DOHH2 (cell line): ENCODE data around the gene NKX3-2.
"Not testable (repeated sequence)": the region's sequence is repeated elsewhere in the genome, so short reads cannot be mapped to it uniquely, and the experiment has no call there.

Experiments
- CTCF ChIP-seq: fragments of 200-600 bp; sonication (generic); IDR thresholded peaks from one replicate; pipeline ENCODE4 v1.5.1; 2014; ENCODE audit warnings: antibody characterized with exemption, mild to moderate bottlenecking, low read depth, low read length; ENCODE audit not compliant: poor library complexity, severe bottlenecking
- EZH2phosphoT487 ChIP-seq: fragments of 200-600 bp; sonication (generic); IDR thresholded peaks from 2 replicates; pipeline ENCODE4 v1.6.1; 2017; ENCODE audit warnings: borderline replicate concordance, mild to moderate bottlenecking, antibody characterized with exemption, low read length, moderate library complexity, mixed read lengths

- not testable (repeated sequence) for TF ChIP-seq CTCF, EZH2phosphoT487
Measured at GRCh38 chr4:13560111-13560510, 15.8 kb upstream of the NKX3-2 start.
